Upper lobe of left lung (tissue), 6 donors: ENCODE data around the gene SH2B3. TPM values are rescaled to one million over a fixed set of nuclear protein-coding genes. Genes with fewer than 3 reads are reported as not detected.
"Not testable (repeated sequence)": the region's sequence is repeated elsewhere in the genome, so short reads cannot be mapped to it uniquely, and the experiment has no call there.

ENCODE experiments used
- ATAC-seq, 2 donors: fragments of 200-7000 bp; cut with Tn5 transposase; one replicate each; pipeline ENCODE4 v1.9.1; 2022; ENCODE audit warnings: mild to moderate bottlenecking in 2 of 2, moderate library complexity in 2 of 2; ENCODE audit not compliant: low FRiP score in 2 of 2
- DNase-seq, 2 donors: peaks; one replicate each; pipeline ENCODE4 v3.0.0-alpha.2; 2019 to 2020
- H3K27ac ChIP-seq, 4 donors: fragments of 200-600 bp; sonication (generic); one replicate each; pipeline ENCODE4 v1.5.1; 2016 to 2019
- H3K27me3 ChIP-seq, 4 donors: fragments of 200-600 bp; sonication (generic); one replicate each; pipeline ENCODE4 v1.5.1; 2017 to 2019
- H3K36me3 ChIP-seq, 4 donors: fragments of 200-600 bp; sonication (generic); one replicate each; pipeline ENCODE4 v1.5.1; 2016 to 2019
- H3K4me1 ChIP-seq, 4 donors: fragments of 200-600 bp; sonication (generic); one replicate each; pipeline ENCODE4 v1.5.1; 2018 to 2019
- H3K4me3 ChIP-seq, 4 donors: fragments of 200-600 bp; sonication (generic); one replicate each; pipeline ENCODE4 v1.5.1; 2017 to 2019; ENCODE audit warnings: mild to moderate bottlenecking in 2 of 4, moderate library complexity in 1 of 4
- H3K9me3 ChIP-seq, 4 donors: fragments of 200-600 bp; sonication (generic); one replicate each; pipeline ENCODE4 v1.5.1; 2018 to 2019
- EP300 ChIP-seq, 4 donors: sonication (generic); formaldehyde crosslinking; IDR thresholded peaks; one replicate each; pipeline ENCODE4 v1.5.1; 2017; ENCODE audit warnings: antibody characterized with exemption in 4 of 4, control low read depth in 2 of 4
- POLR2A ChIP-seq, 4 donors: fragments of 450-650 bp; IDR thresholded peaks; one replicate each; pipeline ENCODE4 v1.5.1; 2016 to 2017; ENCODE audit warnings: antibody characterized with exemption in 4 of 4, mild to moderate bottlenecking in 2 of 4
- POLR2AphosphoS5 ChIP-seq, 2 donors: sonication (generic); formaldehyde crosslinking; IDR thresholded peaks; one replicate each; pipeline ENCODE4 v1.5.1; 2017; ENCODE audit warnings: antibody characterized with exemption in 2 of 2
- WGBS, 2 donors: methylation state at CpG; one replicate each; pipeline ENCODE4 v1.1.5; 2017 to 2018; 5-methylcytosine and 5-hydroxymethylcytosine counted together
- total RNA-seq, 6 donors: library from RNA; depleted of rRNA in 4 of 6; stranded (reverse); fragments of >200 nt in 4 of 6; gene quantifications; one replicate each; pipeline versions ENCODE4 v1.1.0 to v1.2.1, GENCODE V29; 2016 to 2021
- TF ChIP-seq, protein P1 (sequence below), 6 experiments: fragments of 450-650 bp in 4 of 6; fragments of 200-600 bp in 2 of 6; sonication (generic) in 2 of 6; IDR thresholded peaks; one replicate each; pipeline ENCODE4 v1.5.1; 2016 to 2019; ENCODE audit warnings: antibody characterized with exemption in 6 of 6
- donor health status: DM: no; HTN: no; CAD: no; lungs with moderate emphysema.
- donor health status: DM: no; HTN: yes; CAD: no; lungs with severe emphysema.

Gene SH2B3
- total RNA-seq, 6 donors from 2014 or later = 24.8 to 128 (median 52.5) TPM

- no peaks in the 10 kb centered on the region for H3K9me3 ChIP-seq
- no peaks in the 10 kb centered on the region for H3K27me3 ChIP-seq
- H3K27ac ChIP-seq = peak within 1 kb of the TSS; percentile 26 to 82 (median 70)
- TF ChIP-seq EP300 (IDR thresholded peaks at IDR 0.05) (no peak), POLR2AphosphoS5 (IDR thresholded peaks at IDR 0.05) (peak; percentile 13 to 78), POLR2A (IDR thresholded peaks at IDR 0.05) (peak in 2 of 4 donors; percentile 58 to 81)
- TF ChIP-seq, protein P1, sequence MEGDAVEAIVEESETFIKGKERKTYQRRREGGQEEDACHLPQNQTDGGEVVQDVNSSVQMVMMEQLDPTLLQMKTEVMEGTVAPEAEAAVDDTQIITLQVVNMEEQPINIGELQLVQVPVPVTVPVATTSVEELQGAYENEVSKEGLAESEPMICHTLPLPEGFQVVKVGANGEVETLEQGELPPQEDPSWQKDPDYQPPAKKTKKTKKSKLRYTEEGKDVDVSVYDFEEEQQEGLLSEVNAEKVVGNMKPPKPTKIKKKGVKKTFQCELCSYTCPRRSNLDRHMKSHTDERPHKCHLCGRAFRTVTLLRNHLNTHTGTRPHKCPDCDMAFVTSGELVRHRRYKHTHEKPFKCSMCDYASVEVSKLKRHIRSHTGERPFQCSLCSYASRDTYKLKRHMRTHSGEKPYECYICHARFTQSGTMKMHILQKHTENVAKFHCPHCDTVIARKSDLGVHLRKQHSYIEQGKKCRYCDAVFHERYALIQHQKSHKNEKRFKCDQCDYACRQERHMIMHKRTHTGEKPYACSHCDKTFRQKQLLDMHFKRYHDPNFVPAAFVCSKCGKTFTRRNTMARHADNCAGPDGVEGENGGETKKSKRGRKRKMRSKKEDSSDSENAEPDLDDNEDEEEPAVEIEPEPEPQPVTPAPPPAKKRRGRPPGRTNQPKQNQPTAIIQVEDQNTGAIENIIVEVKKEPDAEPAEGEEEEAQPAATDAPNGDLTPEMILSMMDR (IDR thresholded peaks at IDR 0.05) = peak in 1 of 6 experiments; percentile 46
- peak within 1 kb of the TSS; percentile 60 to 91 (median 84) for H3K4me3 ChIP-seq
- H3K36me3 ChIP-seq = peaks cover 0 to 8% (median under 1%) of the 10 kb centered on the region in 4 donors
- 1 to 2% methylated on average over 19 to 53 of the region's 72 CpGs for WGBS, 2 donors
- peak; percentile 94 to 98 for DNase-seq
- H3K4me1 ChIP-seq = peaks cover 15 to 24% (median 22%) of the 10 kb centered on the region in 4 donors
- peak; percentile 96 to 99 for ATAC-seq
These were observed 36.8 kb upstream of the SH2B3 start, which contains the start of gene PHETA1 for GRCh38 chr12:111368788-111369495. PHETA1 (minus strand) TSS chr12:111369095; CDS start chr12:111363427, 5,668 bp downstream.

DNA sequence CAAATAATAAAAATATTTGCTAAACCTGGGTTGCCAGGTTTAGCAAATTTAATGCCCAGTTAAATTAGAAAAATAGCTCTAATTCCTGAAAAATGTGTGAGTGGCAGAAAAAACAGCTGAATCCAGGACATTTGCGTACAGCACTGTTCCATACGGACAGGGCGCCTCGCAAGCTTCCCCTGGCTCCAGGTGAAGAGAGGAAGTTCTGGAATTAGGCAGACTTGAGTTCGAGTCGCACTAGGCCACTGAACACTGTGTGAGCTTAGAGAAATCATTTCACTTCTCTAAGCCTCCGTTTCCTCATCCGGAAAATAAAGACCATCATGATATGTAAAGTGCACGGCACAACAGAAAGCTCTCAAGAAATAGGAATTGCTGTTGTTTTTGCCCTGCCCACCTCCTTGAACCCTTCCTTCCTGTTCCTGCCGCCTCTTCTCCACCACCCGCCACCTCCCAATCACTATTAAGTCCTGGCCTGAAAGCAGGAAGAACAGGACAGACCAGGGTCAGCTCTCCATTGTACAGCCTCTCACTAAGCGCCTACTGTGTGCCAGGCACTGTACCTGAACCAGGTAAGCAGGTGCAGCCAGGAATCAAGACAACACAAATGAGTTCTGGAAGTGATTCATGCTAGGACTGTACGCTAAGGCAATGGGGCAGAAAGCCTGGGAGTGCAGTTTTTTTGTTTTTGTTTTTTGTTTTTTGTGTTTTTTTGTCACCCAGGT lies 36.1 kb upstream of the SH2B3 start:
- no peak for ATAC-seq
- Histone ChIP-seq H3K36me3 (peaks cover 0 to 8% (median 0%) of the 10 kb centered on the region in 4 donors), H3K4me1 (peaks cover 15 to 24% (median 22%) of the 10 kb centered on the region in 4 donors), H3K9me3 (no peaks in the 10 kb centered on the region), H3K27me3 (no peaks in the 10 kb centered on the region), H3K27ac (peak overlapping the region in 3 of 4 donors; percentile 64 to 82 (median 75)), H3K4me3 (peak overlapping the region; percentile 42 to 91 (median 72))
- no peak for DNase-seq
- TF ChIP-seq, protein P1 (IDR thresholded peaks at IDR 0.05) = no peak
- TF ChIP-seq EP300 (IDR thresholded peaks at IDR 0.05) (no peak), POLR2A (IDR thresholded peaks at IDR 0.05) (no peak), POLR2AphosphoS5 (IDR thresholded peaks at IDR 0.05) (no peak)
- 39 to 49% methylated on average over 13 of the region's 13 CpGs for WGBS, 2 donors

- not testable (repeated sequence) for DNase-seq, H3K27me3 ChIP-seq, H3K36me3 ChIP-seq, H3K9me3 ChIP-seq, H3K27ac ChIP-seq, ATAC-seq, H3K4me3 ChIP-seq
- WGBS, 2 donors = 88 to 100% methylated on average over 1 of the region's 1 CpG
- peaks cover 8 to 12% (median 10%) of the 10 kb centered on the region in 4 donors for H3K4me1 ChIP-seq
These were observed 32.5 kb upstream of the SH2B3 start for GRCh38 chr12:111373231-111373630.

- H3K36me3 ChIP-seq = no peaks in the 10 kb centered on the region
- ATAC-seq (no peak), DNase-seq (no peak)
- H3K4me1 ChIP-seq = no peaks in the 10 kb centered on the region
- TF ChIP-seq EP300 (IDR thresholded peaks at IDR 0.05) = no peak
- TF ChIP-seq, protein P1 (IDR thresholded peaks at IDR 0.05) = no peak
- no peak for TF ChIP-seq POLR2AphosphoS5 (IDR thresholded peaks at IDR 0.05)
- no peaks in the 10 kb centered on the region for H3K27me3 ChIP-seq
- H3K9me3 ChIP-seq = no peaks in the 10 kb centered on the region
- H3K4me3 ChIP-seq = no peak overlapping the region
- WGBS, 2 donors = 96 to 98% methylated on average over 3 of the region's 3 CpGs
- H3K27ac ChIP-seq = no peak overlapping the region
These were observed 28.3 kb upstream of the SH2B3 start for GRCh38 chr12:111377440-111377839.

GRCh38 chr12:111379942-111380554 lies 25.7 kb upstream of the SH2B3 start:
- no peak for DNase-seq
- TF ChIP-seq EP300 (IDR thresholded peaks at IDR 0.05) (no peak), POLR2A (IDR thresholded peaks at IDR 0.05) (no peak), POLR2AphosphoS5 (IDR thresholded peaks at IDR 0.05) (no peak)
- TF ChIP-seq, protein P1 (IDR thresholded peaks at IDR 0.05) = no peak
- WGBS, 2 donors = 90 to 95% methylated on average over 5 to 6 of the region's 6 CpGs
- ATAC-seq = no peak
- Histone ChIP-seq H3K27me3 (no peaks in the 10 kb centered on the region), H3K36me3 (no peaks in the 10 kb centered on the region), H3K27ac (no peak overlapping the region), H3K4me1 (no peaks in the 10 kb centered on the region), H3K9me3 (no peaks in the 10 kb centered on the region), H3K4me3 (no peak overlapping the region)
